Spleen (tissue), 11 donors: ENCODE data around the gene MRPS24. TPM values are rescaled to one million over a fixed set of nuclear protein-coding genes. Genes with fewer than 3 reads are reported as not detected.

ENCODE experiments used
- DNase-seq: peaks from one replicate; pipeline ENCODE4 v3.0.0-alpha.2; 2020
- H3K27ac ChIP-seq, 8 donors: fragments of 200-600 bp; sonication (generic) in 7 of 8; 1 replicate in 4 of 8; 2 replicates in 4 of 8; pipeline versions ENCODE4 v1.5.0 to v1.8.0; 2016 to 2021; ENCODE audit warnings: inconsistent platforms in 4 of 8, mild to moderate bottlenecking in 4 of 8, moderate library complexity in 1 of 8
- H3K27me3 ChIP-seq, 7 donors: fragments of 200-600 bp; sonication (generic) in 6 of 7; replicated peaks in 1 of 7; 1 replicate in 4 of 7; 2 replicates in 3 of 7; pipeline versions ENCODE4 v1.5.0 to v1.8.0; 2016 to 2021; ENCODE audit warnings: inconsistent platforms in 3 of 7, mild to moderate bottlenecking in 1 of 7
- H3K36me3 ChIP-seq, 6 donors: fragments of 200-600 bp; sonication (generic) in 5 of 6; 1 replicate in 4 of 6; 2 replicates in 2 of 6; pipeline versions ENCODE4 v1.5.0 to v1.8.0; 2016 to 2021; ENCODE audit warnings: inconsistent platforms in 2 of 6
- H3K4me1 ChIP-seq, 6 donors: fragments of 200-600 bp; sonication (generic) in 5 of 6; 1 replicate in 3 of 6; 2 replicates in 3 of 6; pipeline versions ENCODE4 v1.5.0 to v1.8.0; 2016 to 2021; ENCODE audit warnings: inconsistent platforms in 3 of 6
- H3K4me3 ChIP-seq, 8 donors: fragments of 200-600 bp; sonication (generic) in 7 of 8; 1 replicate in 4 of 8; 2 replicates in 4 of 8; pipeline versions ENCODE4 v1.5.0 to v1.8.0; 2016 to 2021; ENCODE audit warnings: inconsistent platforms in 4 of 8, mild to moderate bottlenecking in 4 of 8, moderate library complexity in 2 of 8
- H3K9me3 ChIP-seq, 8 donors: fragments of 200-600 bp; sonication (generic) in 7 of 8; 1 replicate in 4 of 8; 2 replicates in 4 of 8; pipeline versions ENCODE4 v1.5.0 to v1.8.0; 2016 to 2021; ENCODE audit warnings: inconsistent platforms in 4 of 8
- POLR2A ChIP-seq, 3 donors: fragments of 450-650 bp; IDR thresholded peaks; one replicate each; pipeline ENCODE4 v1.5.1; 2017; ENCODE audit warnings: antibody characterized with exemption in 3 of 3, mild to moderate bottlenecking in 1 of 3
- POLR2AphosphoS5 ChIP-seq, 3 donors: sonication (generic); formaldehyde crosslinking; IDR thresholded peaks; one replicate each; pipeline ENCODE4 v1.5.1; 2017; ENCODE audit warnings: antibody characterized with exemption in 3 of 3
- WGBS, 5 donors: extraction: QIAGEN DNeasy Blood & Tissue Kit in 3 of 5; methylation state at CpG; one replicate each; pipeline versions ENCODE4 v1.1.5 to v1.1.7; 2013 to 2018; 5-methylcytosine and 5-hydroxymethylcytosine counted together
- intact Hi-C: fragments of 100-400 bp; cut with DNase I; formaldehyde crosslinking; loops from one replicate; pipeline ENCODE4 v1.15.0; 2023; ENCODE audit warnings: low total_unique reads
- polyA plus RNA-seq, 3 donors: library from polyadenylated mRNA; stranded (reverse); fragments of 200-250 nt; gene quantifications; one replicate each; pipeline ENCODE4 v1.2.1, GENCODE V29; 2013
- total RNA-seq, 7 donors: library from RNA; depleted of rRNA in 3 of 7; stranded (reverse); fragments of >200 nt in 3 of 7; fragmentation: NEBNext Ultra II Directional in 4 of 7; extraction: Animal tissue kit (Norgen Biotek cat#: 25700) in 4 of 7; gene quantifications; one replicate each; pipeline versions ENCODE4 v1.1.0 to v1.2.1, GENCODE V29; 2016 to 2021
- TF ChIP-seq, protein P1 (sequence below), 11 experiments: fragments of 200-600 bp in 7 of 11; fragments of 450-650 bp in 4 of 11; sonication (generic) in 4 of 11; IDR thresholded peaks in 8 of 11; conservative IDR thresholded peaks in 3 of 11; 1 replicate in 7 of 11; 2 replicates in 4 of 11; pipeline versions ENCODE4 v1.4.0 to v1.8.0; 2016 to 2021; ENCODE audit warnings: antibody characterized with exemption in 11 of 11, inconsistent platforms in 4 of 11, mild to moderate bottlenecking in 1 of 11
- donor health status: healthy with polysubstance abuse.
- donor health status: DM: no; HTN: no; CAD: no; lungs with moderate emphysema.
- donor health status: DM: no; HTN: no; CAD: no.
- donor health status: Bipolar disorder and iron deficiency.
- donor health status: healthy.
- donor health status: DM: no; HTN: no; CAD: no.
- donor health status: DM: yes; HTN: yes; CAD: no.

The MRPS24 gene
- total and polyA plus RNA-seq, 10 donors: 40.7 to 121 (median 69.8) TPM

DNA sequence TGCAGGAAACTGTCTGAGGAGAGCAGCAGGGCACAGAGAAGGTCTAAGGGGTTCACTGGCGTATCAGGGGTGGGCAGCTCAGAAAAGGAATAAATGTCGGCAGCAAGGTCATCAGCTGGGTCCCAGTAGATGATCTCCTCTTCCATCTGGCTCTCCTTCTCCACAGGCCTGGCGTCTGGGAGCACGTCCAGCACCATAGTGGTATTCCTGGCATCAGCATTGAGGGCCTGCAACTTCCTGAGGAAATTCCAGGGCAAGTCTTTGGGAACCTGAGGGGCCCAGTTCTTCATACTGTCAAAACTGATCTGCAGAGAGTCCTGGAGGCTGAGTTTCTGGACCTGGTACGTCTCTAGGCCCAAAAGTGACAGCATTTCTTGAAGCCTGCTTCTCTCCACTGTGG is 9.6 kb upstream of the MRPS24 start:
- DNase-seq: no peak
- TF ChIP-seq, protein P1, sequence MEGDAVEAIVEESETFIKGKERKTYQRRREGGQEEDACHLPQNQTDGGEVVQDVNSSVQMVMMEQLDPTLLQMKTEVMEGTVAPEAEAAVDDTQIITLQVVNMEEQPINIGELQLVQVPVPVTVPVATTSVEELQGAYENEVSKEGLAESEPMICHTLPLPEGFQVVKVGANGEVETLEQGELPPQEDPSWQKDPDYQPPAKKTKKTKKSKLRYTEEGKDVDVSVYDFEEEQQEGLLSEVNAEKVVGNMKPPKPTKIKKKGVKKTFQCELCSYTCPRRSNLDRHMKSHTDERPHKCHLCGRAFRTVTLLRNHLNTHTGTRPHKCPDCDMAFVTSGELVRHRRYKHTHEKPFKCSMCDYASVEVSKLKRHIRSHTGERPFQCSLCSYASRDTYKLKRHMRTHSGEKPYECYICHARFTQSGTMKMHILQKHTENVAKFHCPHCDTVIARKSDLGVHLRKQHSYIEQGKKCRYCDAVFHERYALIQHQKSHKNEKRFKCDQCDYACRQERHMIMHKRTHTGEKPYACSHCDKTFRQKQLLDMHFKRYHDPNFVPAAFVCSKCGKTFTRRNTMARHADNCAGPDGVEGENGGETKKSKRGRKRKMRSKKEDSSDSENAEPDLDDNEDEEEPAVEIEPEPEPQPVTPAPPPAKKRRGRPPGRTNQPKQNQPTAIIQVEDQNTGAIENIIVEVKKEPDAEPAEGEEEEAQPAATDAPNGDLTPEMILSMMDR (IDR thresholded peaks at IDR 0.05 in 8 of 11, conservative IDR thresholded peaks at IDR 0.05 in 3 of 11): no peak
- TF ChIP-seq POLR2AphosphoS5 (IDR thresholded peaks at IDR 0.05): peak in 1 of 3 donors; percentile 35
- Histone ChIP-seq H3K27me3 (no peaks in the 10 kb centered on the region), H3K36me3 (peaks cover 0 to 87% (median 67%) of the 10 kb centered on the region in 6 donors), H3K4me1 (peaks cover 0 to 38% (median 13%) of the 10 kb centered on the region in 6 donors), H3K4me3 (no peak overlapping the region), H3K9me3 (no peaks in the 10 kb centered on the region), H3K27ac (peak overlapping the region in 4 of 8 donors; percentile 9 to 53 (median 35))
- WGBS, 5 donors: 59 to 80% (median 73%) methylated on average over 4 to 5 of the region's 5 CpGs
- intact Hi-C loops: no loop called here

DNA sequence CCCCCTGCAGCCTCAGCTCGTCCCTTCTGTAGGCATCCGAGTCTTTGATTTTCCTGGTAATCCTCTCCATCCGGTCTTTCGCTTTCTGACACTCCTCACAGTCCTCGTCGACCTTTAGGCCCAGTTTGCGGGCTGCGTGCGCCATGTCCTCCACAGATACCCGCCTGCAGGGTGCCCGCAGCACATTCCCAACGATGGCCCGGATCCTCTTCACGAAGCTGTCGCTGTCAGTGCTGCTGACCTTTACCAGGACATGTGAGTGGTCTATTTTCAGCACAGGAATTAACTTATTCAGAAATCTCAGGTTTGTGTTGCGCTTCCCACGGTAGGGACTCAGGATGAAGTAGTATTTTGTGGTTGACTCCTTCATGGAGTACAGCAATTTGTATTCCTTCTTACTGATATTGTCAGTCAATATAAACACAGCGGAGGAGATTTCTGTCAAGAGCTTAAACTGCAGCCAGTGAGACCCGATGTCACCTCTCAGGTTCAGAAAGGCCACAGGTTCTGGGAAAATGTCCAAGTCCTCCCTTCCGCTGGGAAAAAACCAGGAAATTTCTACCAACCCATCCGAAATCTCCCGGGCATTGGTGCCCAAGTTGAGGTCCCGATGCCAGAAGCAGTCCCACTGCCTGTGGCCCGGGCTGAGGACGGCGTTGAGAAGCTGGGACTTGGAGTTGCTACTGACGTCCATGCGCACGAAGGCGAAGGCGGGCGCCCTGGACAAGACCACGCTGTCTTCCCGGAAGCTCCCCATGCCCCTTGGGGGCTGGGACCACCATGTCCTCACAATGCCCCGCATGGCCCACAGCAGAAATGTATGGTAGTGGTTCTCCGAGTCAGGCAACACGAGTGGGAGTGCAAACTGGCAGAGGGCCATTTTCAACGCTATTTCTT is 8.9 kb upstream of the MRPS24 start:
- TF ChIP-seq POLR2A (IDR thresholded peaks at IDR 0.05): no peak
- TF ChIP-seq POLR2AphosphoS5 (IDR thresholded peaks at IDR 0.05): peak in 1 of 3 donors; percentile 37
- peaks cover 0 to 81% (median 64%) of the 10 kb centered on the region in 6 donors for H3K36me3 ChIP-seq
- no peaks in the 10 kb centered on the region for H3K27me3 ChIP-seq
- peak overlapping the region in 4 of 8 donors; percentile 9 to 53 (median 35) for H3K27ac ChIP-seq
- DNase-seq: no peak
- WGBS, 5 donors: 88 to 94% (median 91%) methylated on average over 37 to 38 of the region's 38 CpGs
- intact Hi-C loops: no loop called here
- no peaks in the 10 kb centered on the region for H3K9me3 ChIP-seq
- H3K4me1 ChIP-seq: peaks cover 0 to 38% (median 15%) of the 10 kb centered on the region in 6 donors
- H3K4me3 ChIP-seq: no peak overlapping the region

DNA sequence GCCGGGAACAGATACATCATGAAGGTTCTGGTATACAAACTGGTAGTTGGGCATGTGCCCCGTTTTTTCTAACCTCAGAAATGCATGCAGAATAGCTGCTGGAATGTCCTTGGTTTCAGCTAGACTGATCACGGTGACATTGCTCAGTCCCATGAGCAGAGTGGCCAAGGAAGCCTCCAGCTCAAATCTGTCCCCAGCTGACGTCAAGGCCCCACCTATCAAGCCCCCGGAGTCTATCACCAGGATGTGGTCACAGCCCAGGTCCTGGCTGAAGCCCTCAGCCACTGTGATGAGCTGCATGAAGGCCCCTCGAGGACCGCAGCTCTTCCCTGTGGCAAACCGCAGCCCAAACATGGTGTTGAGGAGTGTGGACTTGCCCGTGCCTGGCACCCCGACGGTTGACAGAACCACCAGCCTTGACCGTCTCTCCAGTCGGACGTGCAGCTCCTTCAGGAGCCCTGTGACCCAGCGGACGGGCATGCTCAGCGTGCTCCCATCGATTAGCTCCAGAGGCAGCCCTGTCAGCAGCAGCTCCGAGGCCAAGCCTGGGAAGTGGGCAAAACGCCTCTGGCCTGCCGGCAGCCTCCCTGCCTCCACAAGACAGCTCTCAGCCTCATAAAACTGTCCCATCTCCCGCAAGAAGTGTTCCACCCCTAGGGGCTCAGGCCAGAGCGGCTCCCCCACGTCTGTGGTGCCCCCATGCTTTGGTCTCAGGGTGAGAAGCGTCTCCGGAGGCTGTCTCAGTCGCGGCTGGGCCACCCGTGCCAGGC is 7.8 kb upstream of the MRPS24 start:
- DNase-seq: no peak
- peaks cover 0 to 38% (median 17%) of the 10 kb centered on the region in 6 donors for H3K4me1 ChIP-seq
- TF ChIP-seq, protein P1 (IDR thresholded peaks at IDR 0.05 in 8 of 11, conservative IDR thresholded peaks at IDR 0.05 in 3 of 11): no peak
- TF ChIP-seq POLR2A (IDR thresholded peaks at IDR 0.05) (no peak), POLR2AphosphoS5 (IDR thresholded peaks at IDR 0.05) (peak in 1 of 3 donors; percentile 28)
- no peak overlapping the region for H3K4me3 ChIP-seq
- WGBS, 5 donors: 87 to 94% (median 89%) methylated on average over 21 to 29 of the region's 29 CpGs
- H3K9me3 ChIP-seq: no peaks in the 10 kb centered on the region
- intact Hi-C loops: no loop called here
- no peaks in the 10 kb centered on the region for H3K27me3 ChIP-seq
- H3K27ac ChIP-seq: no peak overlapping the region
- H3K36me3 ChIP-seq: peaks cover 0 to 78% (median 63%) of the 10 kb centered on the region in 6 donors

DNA sequence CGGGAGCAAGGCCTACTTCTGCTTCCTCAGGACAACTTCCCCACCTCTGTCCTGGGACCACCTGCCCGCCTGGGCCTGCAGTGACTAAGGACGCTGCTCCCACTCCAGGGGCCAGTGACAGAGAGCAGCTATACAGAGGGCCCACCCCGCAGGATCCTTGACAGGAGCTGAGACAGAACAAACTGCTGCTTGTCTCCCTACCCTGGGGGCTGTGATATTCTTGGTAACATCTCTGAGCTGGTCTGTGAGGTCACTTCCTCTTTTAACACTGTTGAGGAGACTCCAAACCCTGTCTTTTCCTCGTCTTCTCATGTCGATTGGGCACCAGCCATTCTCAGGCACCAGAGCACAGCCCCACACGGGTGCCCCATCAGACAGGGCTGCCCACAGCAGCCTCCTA is 6.9 kb upstream of the MRPS24 start:
- peaks cover 0 to 38% (median 17%) of the 10 kb centered on the region in 6 donors for H3K4me1 ChIP-seq
- peaks cover 0 to 68% (median 56%) of the 10 kb centered on the region in 6 donors for H3K36me3 ChIP-seq
- no peak for DNase-seq
- 63 to 82% (median 70%) methylated on average over 4 to 7 of the region's 7 CpGs for WGBS, 5 donors
- H3K4me3 ChIP-seq: no peak overlapping the region
- TF ChIP-seq POLR2A (IDR thresholded peaks at IDR 0.05) (no peak), POLR2AphosphoS5 (IDR thresholded peaks at IDR 0.05) (no peak)
- TF ChIP-seq, protein P1 (IDR thresholded peaks at IDR 0.05 in 8 of 11, conservative IDR thresholded peaks at IDR 0.05 in 3 of 11): no peak
- H3K27ac ChIP-seq: peak overlapping the region in 1 of 8 donors; percentile 1
- intact Hi-C loops: no loop called here
- no peaks in the 10 kb centered on the region for H3K9me3 ChIP-seq
- no peaks in the 10 kb centered on the region for H3K27me3 ChIP-seq
